Keratinocyte (primary cell): ENCODE measurements around the gene ZNF804B. TPM values are rescaled to one million over a fixed set of nuclear protein-coding genes. Genes with fewer than 3 reads are reported as not detected.

Source experiments
- DNase-seq: peaks from one replicate; pipeline ENCODE4 v3.0.0-alpha.2; 2011; ENCODE audit warnings: low read depth, missing footprints, low spot score
- FAIRE-seq: peaks from 2 replicates; lab custom pipeline; 2011; peaks lifted over from hg19 to GRCh38; lab: Jason Lieb, UNC
- H2AFZ ChIP-seq: 2 replicates; pipeline ENCODE4 v1.6.0; 2012; ENCODE audit warnings: low read length, control low read depth, inconsistent platforms; ENCODE audit not compliant: control insufficient read depth
- H3K27ac ChIP-seq: 2 replicates; pipeline ENCODE4 v1.5.1; 2011; ENCODE audit warnings: low read length; ENCODE audit not compliant: control insufficient read depth, insufficient read depth
- H3K27me3 ChIP-seq: 3 replicates; pipeline ENCODE4 v1.6.0; 2011; ENCODE audit warnings: low read length; ENCODE audit not compliant: control insufficient read depth, insufficient read depth; ENCODE audit errors: extremely low read depth
- H3K36me3 ChIP-seq, 2 experiments: 2 replicates in 1 of 2; 3 replicates in 1 of 2; pipeline ENCODE4 v1.5.1; 2011; ENCODE audit warnings: low read length in 2 of 2, mild to moderate bottlenecking in 1 of 2; ENCODE audit not compliant: control insufficient read depth in 2 of 2, insufficient read depth in 2 of 2; ENCODE audit errors: extremely low read depth in 1 of 2
- H3K4me1 ChIP-seq: 3 replicates; pipeline ENCODE4 v1.5.1; 2011; ENCODE audit warnings: low read length; ENCODE audit not compliant: control insufficient read depth, insufficient read depth; ENCODE audit errors: extremely low read depth
- H3K4me2 ChIP-seq: 3 replicates; pipeline ENCODE4 v1.6.0; 2011; ENCODE audit warnings: low read depth, low read length; ENCODE audit not compliant: control insufficient read depth, insufficient read depth; ENCODE audit errors: extremely low read depth
- H3K4me3 ChIP-seq, 3 experiments: fragments of 200-600 bp in 1 of 3; sonication (generic) in 1 of 3; 2 replicates in 2 of 3; 3 replicates in 1 of 3; pipeline ENCODE4 v1.5.1; 2011 to 2016; ENCODE audit warnings: low read length in 3 of 3, mild to moderate bottlenecking in 3 of 3, control low read depth in 2 of 3, inconsistent platforms in 1 of 3, low read depth in 1 of 3, mixed read lengths in 1 of 3, mixed run types in 1 of 3, moderate library complexity in 1 of 3; ENCODE audit not compliant: control insufficient read depth in 2 of 3, insufficient read depth in 2 of 3; ENCODE audit errors: extremely low read depth in 1 of 3
- H3K79me2 ChIP-seq: 2 replicates; pipeline ENCODE4 v1.6.0; 2012; ENCODE audit warnings: low read length; ENCODE audit not compliant: control insufficient read depth, insufficient read depth
- H3K9ac ChIP-seq: 3 replicates; pipeline ENCODE4 v1.6.0; 2011; ENCODE audit warnings: low read length; ENCODE audit not compliant: control insufficient read depth, insufficient read depth; ENCODE audit errors: extremely low read depth
- H3K9me1 ChIP-seq: 3 replicates; pipeline ENCODE4 v1.6.0; 2011; ENCODE audit warnings: low read length; ENCODE audit not compliant: control insufficient read depth, insufficient read depth; ENCODE audit errors: extremely low read depth
- H3K9me3 ChIP-seq: 2 replicates; pipeline ENCODE4 v1.5.1; 2012; ENCODE audit warnings: low read depth, low read length; ENCODE audit not compliant: control insufficient read depth
- H4K20me1 ChIP-seq: 3 replicates; pipeline ENCODE4 v1.6.0; 2011; ENCODE audit warnings: low read length; ENCODE audit not compliant: control insufficient read depth, insufficient read depth; ENCODE audit errors: extremely low read depth
- EZH2 ChIP-seq: IDR thresholded peaks from one replicate; pipeline ENCODE4 v1.6.1; 2012; ENCODE audit warnings: inconsistent platforms, mild to moderate bottlenecking, low read length, moderate library complexity
- dilution Hi-C: fragments of 300-500 bp; cut with MboI; formaldehyde crosslinking; loops from one replicate; pipeline ENCODE4 v1.7.0; 2020; ENCODE audit warnings: low sequenced_read_pairs; ENCODE audit not compliant: extremely low pct_ligation_motif_present
- polyA plus RNA-seq, 5 experiments: library from polyadenylated mRNA; depleted of rRNA in 3 of 5; stranded (reverse) in 3 of 5; stranded (forward) in 1 of 5; unstranded in 1 of 5; fragments of >200 nt; gene quantifications; 1 replicate in 1 of 5; 2 replicates in 3 of 5; 3 replicates in 1 of 5; pipeline versions ENCODE4 v1.2.1 to v1.2.3, GENCODE V29; 2011 to 2012; ENCODE audit warnings: missing spikeins in 2 of 5, low read depth in 1 of 5, low replicate concordance in 1 of 5
- TF ChIP-seq, protein P1 (sequence below), 3 experiments: IDR thresholded peaks in 1 of 3; conservative IDR thresholded peaks in 1 of 3; optimal IDR thresholded peaks in 1 of 3; 2 replicates in 2 of 3; 3 replicates in 1 of 3; pipeline versions ENCODE3 to v1.5.1; 2011; ENCODE audit warnings: low read length in 3 of 3, mild to moderate bottlenecking in 3 of 3, moderate library complexity in 2 of 3, control low read depth in 1 of 3, inconsistent platforms in 1 of 3; ENCODE audit not compliant: insufficient read depth in 2 of 3; ENCODE audit errors: extremely low read depth in 1 of 3

The ZNF804B gene
- polyA plus RNA-seq, 1 donor (not counting 4 experiments of a cell fraction or from before 2014, with no cell fraction given), result not detected

DNA sequence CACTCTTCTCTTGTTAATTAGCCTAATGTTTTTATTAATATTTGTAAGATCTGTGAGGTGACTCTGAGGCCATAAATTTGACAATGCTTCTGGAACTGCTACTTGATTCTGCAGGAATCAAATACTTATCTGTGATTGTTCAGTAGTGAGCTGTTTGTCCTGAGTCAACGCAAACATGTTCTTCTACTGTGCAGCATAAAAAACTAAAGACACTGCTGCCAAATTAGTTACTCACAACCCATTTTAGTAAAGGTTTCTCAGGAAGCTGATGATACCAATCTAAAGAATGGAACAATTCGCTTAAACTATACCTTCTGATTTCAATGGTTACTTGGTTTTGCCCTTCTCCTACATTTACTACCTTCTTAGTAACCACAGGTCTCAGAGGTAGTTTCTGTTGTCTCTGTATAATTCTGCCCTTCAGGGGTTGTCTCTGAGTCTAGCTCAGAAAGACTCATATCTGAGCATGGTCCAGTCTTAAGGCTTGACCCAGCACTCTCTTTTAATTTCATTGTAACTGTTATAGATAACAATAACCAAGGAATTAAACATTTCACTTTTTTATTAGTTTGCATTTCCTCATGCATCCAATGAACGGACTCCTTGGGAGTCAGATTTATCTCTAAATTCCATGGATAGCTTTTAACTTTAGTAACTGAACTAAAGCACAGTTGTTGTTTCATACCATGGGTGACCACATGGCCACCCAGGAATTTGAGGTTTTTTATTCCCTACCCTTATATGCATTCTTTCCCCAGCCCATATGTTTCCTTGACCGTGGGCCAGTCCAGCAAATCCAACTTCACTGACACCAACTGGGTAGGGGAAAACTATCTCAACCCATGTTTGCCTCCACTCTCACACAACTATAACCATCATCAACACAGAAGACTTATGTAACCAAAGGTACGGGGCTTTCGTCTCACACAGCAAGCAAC lies 345.5 kb downstream of the ZNF804B start:
- H3K9me1 ChIP-seq, result no peaks in the 10 kb centered on the region
- no peak overlapping the region for H3K27ac ChIP-seq
- no peak overlapping the region for H3K9ac ChIP-seq
- no peaks in the 10 kb centered on the region for H3K4me1 ChIP-seq
- no peak overlapping the region for H2AFZ ChIP-seq
- H3K79me2 ChIP-seq, result no peaks in the 10 kb centered on the region
- H3K4me2 ChIP-seq, result no peak overlapping the region
- no peaks in the 10 kb centered on the region for H3K36me3 ChIP-seq
- DNase-seq, result no peak
- H3K27me3 ChIP-seq, result no peaks in the 10 kb centered on the region
- H3K4me3 ChIP-seq, result no peak overlapping the region
- no peak for TF ChIP-seq EZH2
- TF ChIP-seq, protein P1, sequence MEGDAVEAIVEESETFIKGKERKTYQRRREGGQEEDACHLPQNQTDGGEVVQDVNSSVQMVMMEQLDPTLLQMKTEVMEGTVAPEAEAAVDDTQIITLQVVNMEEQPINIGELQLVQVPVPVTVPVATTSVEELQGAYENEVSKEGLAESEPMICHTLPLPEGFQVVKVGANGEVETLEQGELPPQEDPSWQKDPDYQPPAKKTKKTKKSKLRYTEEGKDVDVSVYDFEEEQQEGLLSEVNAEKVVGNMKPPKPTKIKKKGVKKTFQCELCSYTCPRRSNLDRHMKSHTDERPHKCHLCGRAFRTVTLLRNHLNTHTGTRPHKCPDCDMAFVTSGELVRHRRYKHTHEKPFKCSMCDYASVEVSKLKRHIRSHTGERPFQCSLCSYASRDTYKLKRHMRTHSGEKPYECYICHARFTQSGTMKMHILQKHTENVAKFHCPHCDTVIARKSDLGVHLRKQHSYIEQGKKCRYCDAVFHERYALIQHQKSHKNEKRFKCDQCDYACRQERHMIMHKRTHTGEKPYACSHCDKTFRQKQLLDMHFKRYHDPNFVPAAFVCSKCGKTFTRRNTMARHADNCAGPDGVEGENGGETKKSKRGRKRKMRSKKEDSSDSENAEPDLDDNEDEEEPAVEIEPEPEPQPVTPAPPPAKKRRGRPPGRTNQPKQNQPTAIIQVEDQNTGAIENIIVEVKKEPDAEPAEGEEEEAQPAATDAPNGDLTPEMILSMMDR (optimal IDR thresholded peaks at IDR 0.05 in 1 of 3, IDR thresholded peaks at IDR 0.05 in 1 of 3, conservative IDR thresholded peaks at IDR 0.05 in 1 of 3; ENCODE audit: extremely low read depth in 1 of 3, insufficient read depth in 2 of 3, low read length in 3 of 3), result no peak
- no peak for FAIRE-seq
- dilution Hi-C loops, result no loop called here
- no peaks in the 10 kb centered on the region for H4K20me1 ChIP-seq
- H3K9me3 ChIP-seq, result no peaks in the 10 kb centered on the region

DNA sequence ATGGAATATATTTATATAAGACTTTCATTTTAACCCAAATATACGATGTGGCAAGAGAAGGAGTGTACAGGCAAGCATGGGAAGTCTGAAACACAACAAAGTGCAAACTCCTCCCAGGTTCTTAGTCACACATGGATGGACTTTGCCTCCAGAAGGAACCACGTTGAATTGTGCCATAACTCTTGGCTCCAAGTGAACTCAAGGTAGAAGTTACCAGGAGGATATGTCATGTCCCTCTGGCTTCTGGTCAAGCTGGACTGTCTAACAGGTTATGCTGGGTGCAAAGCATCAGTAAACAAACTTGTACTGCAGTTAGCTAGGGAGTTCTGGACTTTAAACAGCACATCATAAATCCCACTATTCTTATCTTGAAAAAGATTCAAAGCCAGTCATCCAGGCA lies 364.4 kb downstream of the ZNF804B start:
- no peak overlapping the region for H3K4me2 ChIP-seq
- TF ChIP-seq, protein P1 (optimal IDR thresholded peaks at IDR 0.05 in 1 of 3, IDR thresholded peaks at IDR 0.05 in 1 of 3, conservative IDR thresholded peaks at IDR 0.05 in 1 of 3; ENCODE audit: extremely low read depth in 1 of 3, insufficient read depth in 2 of 3, low read length in 3 of 3), result no peak
- TF ChIP-seq EZH2, result no peak

More for the DNA sequence above, 364.4 kb downstream of the ZNF804B start:
- Histone ChIP-seq H4K20me1 (no peaks in the 10 kb centered on the region), H3K9me1 (no peaks in the 10 kb centered on the region), H2AFZ (no peak overlapping the region), H3K36me3 (no peaks in the 10 kb centered on the region), H3K27me3 (no peaks in the 10 kb centered on the region), H3K79me2 (no peaks in the 10 kb centered on the region), H3K4me1 (no peaks in the 10 kb centered on the region), H3K27ac (no peak overlapping the region), H3K4me3 (no peak overlapping the region), H3K9me3 (no peaks in the 10 kb centered on the region), H3K9ac (no peak overlapping the region)
- no peak for DNase-seq
- FAIRE-seq, result no peak
- dilution Hi-C loops, result no loop called here
